Activated CD4-positive, alpha-beta T cell treated with anti-CD3 and anti-CD28 coated beads, Interleukin-2, amount 50 U/mL, for 16 hours (primary cell): ENCODE data around the gene ZNFX1.
"Not testable (repeated sequence)": the region's sequence is repeated elsewhere in the genome, so short reads cannot be mapped to it uniquely, and the experiment has no call there.

ENCODE experiments used
- DNase-seq: peaks from one replicate; pipeline ENCODE4 v3.0.0-alpha.2; 2020

The ZNFX1 gene

GRCh38 chr20:49207076-49207475 lies 70.8 kb downstream of the ZNFX1 start:
- DNase-seq = no peak

GRCh38 chr20:49203746-49204145 lies 74.1 kb downstream of the ZNFX1 start:
- no peak for DNase-seq

GRCh38 chr20:49203011-49203410 lies 74.8 kb downstream of the ZNFX1 start:
- DNase-seq = no peak

- DNase-seq = no peak
Measured at GRCh38 chr20:49199729-49200293, 78.0 kb downstream of the ZNFX1 start.

- DNase-seq = not testable (repeated sequence)
Measured at GRCh38 chr20:49192944-49193518, 84.8 kb downstream of the ZNFX1 start.
